Mesenchymal stem cell (in vitro differentiated cells and primary cell): ENCODE data around the gene EFEMP2.
"Not testable (repeated sequence)": the region's sequence is repeated elsewhere in the genome, so short reads cannot be mapped to it uniquely, and the experiment has no call there.

ENCODE experiments used
- DNase-seq: peaks from one replicate; pipeline ENCODE4 v3.0.0-alpha.2; 2013
- H2AFZ ChIP-seq: one replicate; pipeline ENCODE4 v1.6.1; 2013; ENCODE audit warnings: low read depth, mild to moderate bottlenecking, control low read depth, inconsistent platforms, low read length, moderate library complexity
- H2AK5ac ChIP-seq: 2 replicates; pipeline ENCODE4 v1.6.1; 2013; ENCODE audit warnings: low read length, moderate library complexity, mild to moderate bottlenecking, inconsistent platforms; ENCODE audit not compliant: severe bottlenecking
- H2BK120ac ChIP-seq: one replicate; pipeline ENCODE4 v1.6.1; 2013; ENCODE audit warnings: low read depth, mild to moderate bottlenecking, inconsistent platforms, low read length, moderate library complexity
- H2BK12ac ChIP-seq, 2 experiments: one replicate each; pipeline ENCODE4 v1.6.1; 2013; ENCODE audit warnings: inconsistent platforms in 2 of 2, low read length in 2 of 2, mild to moderate bottlenecking in 2 of 2, moderate library complexity in 2 of 2, control low read depth in 1 of 2
- H2BK15ac ChIP-seq: one replicate; pipeline ENCODE4 v1.6.1; 2013; ENCODE audit warnings: mild to moderate bottlenecking, low read depth, inconsistent platforms; ENCODE audit not compliant: poor library complexity, severe bottlenecking
- H2BK5ac ChIP-seq: 2 replicates; pipeline ENCODE4 v1.6.1; 2013; ENCODE audit warnings: low read depth, mild to moderate bottlenecking, low read length, control low read depth, inconsistent platforms; ENCODE audit not compliant: poor library complexity, severe bottlenecking
- H3K14ac ChIP-seq, 2 experiments: one replicate each; pipeline ENCODE4 v1.6.1; 2013; ENCODE audit warnings: inconsistent platforms in 2 of 2, low read length in 2 of 2, control low read depth in 1 of 2, mild to moderate bottlenecking in 1 of 2, moderate library complexity in 1 of 2
- H3K18ac ChIP-seq, 2 experiments: one replicate each; pipeline ENCODE4 v1.6.1; 2013; ENCODE audit warnings: inconsistent platforms in 2 of 2, low read length in 2 of 2, control low read depth in 1 of 2, low read depth in 1 of 2, mild to moderate bottlenecking in 1 of 2
- H3K23ac ChIP-seq, 2 experiments: one replicate each; pipeline ENCODE4 v1.6.1; 2013; ENCODE audit warnings: inconsistent platforms in 2 of 2, low read length in 2 of 2, mild to moderate bottlenecking in 2 of 2, moderate library complexity in 2 of 2, control low read depth in 1 of 2
- H3K27ac ChIP-seq: 2 replicates; pipeline ENCODE4 v1.5.1; 2013; ENCODE audit warnings: mild to moderate bottlenecking, moderate library complexity, low read length, control low read depth, inconsistent platforms; ENCODE audit not compliant: poor library complexity, severe bottlenecking
- H3K27me3 ChIP-seq, 2 experiments: 2 replicates each; pipeline versions ENCODE4 v1.6.1 to v1.7.0; 2013; ENCODE audit warnings: low read length in 2 of 2, mild to moderate bottlenecking in 2 of 2, moderate library complexity in 2 of 2, control low read depth in 1 of 2, inconsistent platforms in 1 of 2; ENCODE audit not compliant: control insufficient read depth in 1 of 2, insufficient read depth in 1 of 2
- H3K36me3 ChIP-seq, 2 experiments: 2 replicates each; pipeline versions ENCODE4 v1.6.1 to v1.7.0; 2013; ENCODE audit warnings: low read length in 2 of 2, control low read depth in 1 of 2, inconsistent platforms in 1 of 2, low read depth in 1 of 2, mild to moderate bottlenecking in 1 of 2; ENCODE audit not compliant: insufficient read depth in 2 of 2, control insufficient read depth in 1 of 2
- H3K4ac ChIP-seq, 2 experiments: one replicate each; pipeline ENCODE4 v1.6.1; 2013; ENCODE audit warnings: inconsistent platforms in 2 of 2, low read length in 2 of 2, mild to moderate bottlenecking in 2 of 2, moderate library complexity in 2 of 2, control low read depth in 1 of 2, low read depth in 1 of 2
- H3K4me1 ChIP-seq: 2 replicates; pipeline ENCODE4 v1.6.1; 2013; ENCODE audit warnings: low read depth, low read length, control low read depth; ENCODE audit not compliant: control insufficient read depth, insufficient read depth
- H3K4me2 ChIP-seq: 2 replicates; pipeline ENCODE4 v1.6.1; 2013; ENCODE audit warnings: low read length, mild to moderate bottlenecking, inconsistent platforms; ENCODE audit not compliant: poor library complexity, severe bottlenecking
- H3K4me3 ChIP-seq, 2 experiments: 2 replicates each; pipeline versions ENCODE4 v1.5.1 to v1.7.0; 2013; ENCODE audit warnings: low read length in 2 of 2, mild to moderate bottlenecking in 2 of 2, control low read depth in 1 of 2, low read depth in 1 of 2; ENCODE audit not compliant: insufficient read depth in 1 of 2
- H3K79me1 ChIP-seq: replicated peaks from 2 replicates; pipeline ENCODE4 v1.6.1; 2013; ENCODE audit warnings: mild to moderate bottlenecking, control low read depth, low read length, inconsistent platforms; ENCODE audit not compliant: poor library complexity, severe bottlenecking
- H3K9ac ChIP-seq: 2 replicates; pipeline ENCODE4 v1.7.0; 2013; ENCODE audit warnings: mild to moderate bottlenecking, low read length, moderate library complexity
- H3K9me3 ChIP-seq: 2 replicates; pipeline ENCODE4 v1.7.0; 2013; ENCODE audit warnings: mild to moderate bottlenecking, low read length; ENCODE audit not compliant: control insufficient read depth
- H4K8ac ChIP-seq: one replicate; pipeline ENCODE4 v1.6.1; 2013; ENCODE audit warnings: inconsistent platforms, mild to moderate bottlenecking, low read length, moderate library complexity
- H4K91ac ChIP-seq: one replicate; pipeline ENCODE4 v1.6.1; 2013; ENCODE audit warnings: mild to moderate bottlenecking, low read length, inconsistent platforms
- WGBS: methylation state at CpG from one replicate; pipeline ENCODE4 v1.1.7; 2013; ENCODE audit warnings: mixed read lengths; 5-methylcytosine and 5-hydroxymethylcytosine counted together

Gene EFEMP2

DNA sequence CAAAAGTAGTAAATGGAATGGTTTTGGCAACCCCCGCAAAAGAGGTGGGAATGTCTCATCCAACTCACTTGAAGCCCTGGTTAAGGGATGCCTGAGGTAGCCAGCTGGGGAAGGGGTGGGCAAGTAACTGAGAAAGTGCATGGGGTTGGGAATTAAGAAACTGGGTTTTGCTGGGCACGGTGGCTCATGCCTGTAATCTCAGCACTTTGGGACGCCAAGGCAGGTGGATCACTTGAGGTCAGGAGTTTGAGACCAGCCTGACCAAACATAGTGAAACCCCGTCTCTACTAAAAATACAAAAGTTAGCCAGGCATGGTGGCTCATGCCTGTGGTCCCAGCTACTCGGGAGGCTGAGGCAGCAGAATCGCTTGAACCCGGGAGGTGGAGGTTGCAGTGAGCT, 23.9 kb downstream of the EFEMP2 start:
- H2BK120ac ChIP-seq, H3K27me3 ChIP-seq, H4K91ac ChIP-seq, DNase-seq, H3K23ac ChIP-seq, H3K4me3 ChIP-seq, H2BK5ac ChIP-seq, H3K79me1 ChIP-seq, H2AFZ ChIP-seq, H3K4ac ChIP-seq, H3K9me3 ChIP-seq, H2BK15ac ChIP-seq, H4K8ac ChIP-seq, H2AK5ac ChIP-seq, H2BK12ac ChIP-seq, H3K4me2 ChIP-seq, H3K9ac ChIP-seq, H3K18ac ChIP-seq, H3K27ac ChIP-seq, H3K14ac ChIP-seq: not testable (repeated sequence)
- 80% methylated on average over 7 of the region's 7 CpGs for WGBS
- H3K4me1 ChIP-seq = peaks cover 11% of the 10 kb centered on the region
- peaks cover 30 to 37% of the 10 kb centered on the region in 2 experiments for H3K36me3 ChIP-seq

DNA sequence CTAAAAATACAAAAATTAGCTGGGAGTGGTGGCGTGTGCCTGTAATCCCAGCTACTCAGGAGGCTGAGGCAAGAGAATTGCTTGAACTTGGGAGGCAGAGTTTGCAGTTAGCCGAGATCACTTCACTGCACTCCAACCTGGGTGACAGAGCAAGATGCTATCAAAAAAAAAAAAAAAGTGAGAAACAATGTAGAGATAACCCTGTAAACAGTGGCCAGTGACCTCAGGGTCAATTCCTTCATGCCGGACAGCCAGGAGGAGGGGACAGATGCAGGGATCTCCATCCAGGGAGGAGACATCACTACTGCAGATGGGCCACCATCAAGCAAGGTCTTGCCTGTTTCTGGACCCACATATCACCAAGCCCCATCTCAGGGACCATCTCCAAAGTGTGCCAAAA, 24.9 kb downstream of the EFEMP2 start:
- Histone ChIP-seq H2AFZ (no peak overlapping the region), H3K79me1 (peaks cover 5% of the 10 kb centered on the region), H4K8ac (no peak overlapping the region), H3K4ac (no peak overlapping the region), H4K91ac (no peak overlapping the region), H3K27ac (no peak overlapping the region), H3K18ac (no peak overlapping the region), H3K27me3 (no peaks in the 10 kb centered on the region), H3K14ac (no peak overlapping the region), H2BK120ac (no peak overlapping the region), H3K36me3 (peaks cover 20 to 28% of the 10 kb centered on the region in 2 experiments), H2AK5ac (no peak overlapping the region), H2BK12ac (no peak overlapping the region), H3K4me3 (no peak overlapping the region), H3K9ac (no peak overlapping the region), H2BK15ac (no peak overlapping the region), H3K23ac (no peak overlapping the region), H3K4me2 (no peak overlapping the region), H3K9me3 (peaks cover 5% of the 10 kb centered on the region), H3K4me1 (peaks cover 7% of the 10 kb centered on the region), H2BK5ac (no peak overlapping the region)
- DNase-seq = no peak
- 86% methylated on average over 3 of the region's 3 CpGs for WGBS

DNA sequence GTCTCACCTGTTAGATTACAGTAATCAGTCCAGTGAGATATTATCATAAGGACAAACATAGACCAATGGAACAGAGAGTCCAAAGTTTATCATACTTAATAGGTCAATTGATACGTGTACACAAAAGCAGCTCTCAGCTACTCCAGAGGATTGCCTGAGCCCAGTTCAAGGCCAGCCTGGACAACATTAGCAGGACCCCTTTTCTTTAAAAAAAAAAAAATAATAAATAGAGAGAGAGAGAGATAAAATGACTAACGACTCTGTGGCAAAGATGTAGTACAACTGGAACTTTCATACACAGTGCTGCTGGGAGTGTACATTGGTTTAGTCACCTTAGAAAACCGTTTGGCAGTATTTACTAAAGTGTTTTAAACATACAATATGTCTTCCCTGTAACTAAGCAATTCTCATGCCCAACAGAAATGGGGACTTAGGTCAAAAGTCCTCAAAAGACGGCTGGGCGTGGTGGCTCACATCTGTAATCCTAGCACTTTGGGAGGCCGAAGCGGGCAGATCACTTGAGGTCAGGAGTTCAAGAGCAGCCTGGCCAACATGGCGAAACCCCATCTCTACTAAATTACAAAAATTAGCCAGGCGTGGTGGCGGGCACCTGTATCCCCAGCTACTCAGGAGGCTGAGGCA, 28.2 kb downstream of the EFEMP2 start:
- no peak overlapping the region for H3K14ac ChIP-seq
- H2BK5ac ChIP-seq = no peak overlapping the region
- no peak overlapping the region for H2BK120ac ChIP-seq
- H3K23ac ChIP-seq = no peak overlapping the region
- no peak overlapping the region for H2BK15ac ChIP-seq
- H4K8ac ChIP-seq = no peak overlapping the region
- no peaks in the 10 kb centered on the region for H3K27me3 ChIP-seq
- no peak overlapping the region for H2AK5ac ChIP-seq
- no peak overlapping the region for H2BK12ac ChIP-seq
- H3K4me2 ChIP-seq = no peak overlapping the region
- H2AFZ ChIP-seq = no peak overlapping the region
- no peak overlapping the region for H4K91ac ChIP-seq
- no peaks in the 10 kb centered on the region for H3K9me3 ChIP-seq
- 92% methylated on average over 8 of the region's 10 CpGs for WGBS
- H3K36me3 ChIP-seq = no peaks in the 10 kb centered on the region
- no peak overlapping the region for H3K9ac ChIP-seq
- H3K18ac ChIP-seq = no peak overlapping the region
- no peak overlapping the region for H3K27ac ChIP-seq
- H3K79me1 ChIP-seq = no peaks in the 10 kb centered on the region
- H3K4me1 ChIP-seq = no peaks in the 10 kb centered on the region
- no peak overlapping the region for H3K4me3 ChIP-seq
- no peak for DNase-seq
- no peak overlapping the region for H3K4ac ChIP-seq

DNA sequence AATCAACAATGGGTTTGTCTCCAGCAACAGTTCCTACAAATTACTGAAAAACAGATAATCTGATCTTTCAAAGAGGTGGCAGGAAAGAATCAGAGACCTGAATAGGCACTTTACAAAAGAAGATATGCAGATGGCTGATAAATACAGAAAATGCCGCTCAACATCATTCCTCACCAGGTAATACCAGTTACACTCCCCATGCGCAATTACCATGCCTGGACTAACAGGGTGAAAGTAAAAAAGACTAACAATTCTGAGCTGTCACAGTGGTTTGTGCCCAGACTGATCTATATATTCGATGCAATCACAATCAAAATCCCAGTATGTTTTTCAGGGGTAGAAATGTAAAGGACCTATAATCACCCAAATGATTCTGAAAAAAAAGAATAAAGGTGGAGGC, 28.8 kb downstream of the EFEMP2 start:
- H3K4me2 ChIP-seq = no peak overlapping the region
- H3K23ac ChIP-seq = no peak overlapping the region
- no peaks in the 10 kb centered on the region for H3K79me1 ChIP-seq
- H4K91ac ChIP-seq = no peak overlapping the region
- no peak overlapping the region for H3K9ac ChIP-seq
- no peaks in the 10 kb centered on the region for H3K27me3 ChIP-seq
- no peak overlapping the region for H2AFZ ChIP-seq
- no peak overlapping the region for H3K18ac ChIP-seq
- H3K36me3 ChIP-seq = no peaks in the 10 kb centered on the region
- DNase-seq = no peak
- H3K27ac ChIP-seq = no peak overlapping the region
- H4K8ac ChIP-seq = no peak overlapping the region
- no peak overlapping the region for H3K4ac ChIP-seq
- H2BK12ac ChIP-seq = no peak overlapping the region
- no peak overlapping the region for H3K4me3 ChIP-seq
- H2BK15ac ChIP-seq = no peak overlapping the region
- no peaks in the 10 kb centered on the region for H3K4me1 ChIP-seq
- no peak overlapping the region for H2BK120ac ChIP-seq
- H2AK5ac ChIP-seq = no peak overlapping the region
- H3K9me3 ChIP-seq = no peaks in the 10 kb centered on the region
- H2BK5ac ChIP-seq = no peak overlapping the region
- 100% methylated on average over 2 of the region's 3 CpGs for WGBS
- H3K14ac ChIP-seq = no peak overlapping the region
